ENCODE results near the gene ABCC2.

ABCC2 gene

GRCh38 chr10:99760321-99760720 is 22.1 kb upstream of the ABCC2 start:
- DNase-seq (ENCODE audit: low read depth): no peak
- in situ Hi-C loops (cut with HindIII; ENCODE audit: low sequenced_read_pairs): no loop called here
- no peak for TF ChIP-seq CTCF (IDR thresholded peaks at IDR 0.05; ENCODE audit: low read depth, low read length, missing control alignments)
- H3K4me3 ChIP-seq (ENCODE audit: low read depth, low read length): no peak overlapping the region

GRCh38 chr10:99761365-99761764 is 21.1 kb upstream of the ABCC2 start:
- H3K4me3 ChIP-seq (ENCODE audit: low read depth, low read length): no peak overlapping the region
- DNase-seq (ENCODE audit: low read depth): no peak
- no peak for TF ChIP-seq CTCF (IDR thresholded peaks at IDR 0.05; ENCODE audit: low read depth, low read length, missing control alignments)
- in situ Hi-C loops (cut with HindIII; ENCODE audit: low sequenced_read_pairs): no loop called here

- H3K4me3 ChIP-seq (ENCODE audit: low read depth, low read length): no peak overlapping the region
- TF ChIP-seq CTCF (IDR thresholded peaks at IDR 0.05; ENCODE audit: low read depth, low read length, missing control alignments): no peak
- in situ Hi-C loops (cut with HindIII; ENCODE audit: low sequenced_read_pairs): no loop called here
- DNase-seq (ENCODE audit: low read depth): no peak
These were observed 16.7 kb upstream of the ABCC2 start for GRCh38 chr10:99765672-99766301.

GRCh38 chr10:99766302-99766681 is 16.1 kb upstream of the ABCC2 start:
- in situ Hi-C loops (cut with HindIII; ENCODE audit: low sequenced_read_pairs): no loop called here
- TF ChIP-seq CTCF (IDR thresholded peaks at IDR 0.05; ENCODE audit: low read depth, low read length, missing control alignments): no peak
- no peak for DNase-seq (ENCODE audit: low read depth)
- H3K4me3 ChIP-seq (ENCODE audit: low read depth, low read length): no peak overlapping the region

GRCh38 chr10:99767901-99768300 is 14.5 kb upstream of the ABCC2 start:
- TF ChIP-seq CTCF (IDR thresholded peaks at IDR 0.05; ENCODE audit: low read depth, low read length, missing control alignments): no peak
- DNase-seq (ENCODE audit: low read depth): no peak
- no peak overlapping the region for H3K4me3 ChIP-seq (ENCODE audit: low read depth, low read length)
- in situ Hi-C loops (cut with HindIII; ENCODE audit: low sequenced_read_pairs): no loop called here

GRCh38 chr10:99768556-99768955 is 13.9 kb upstream of the ABCC2 start:
- in situ Hi-C loops (cut with HindIII; ENCODE audit: low sequenced_read_pairs): no loop called here
- no peak for DNase-seq (ENCODE audit: low read depth)
- H3K4me3 ChIP-seq (ENCODE audit: low read depth, low read length): no peak overlapping the region
- no peak for TF ChIP-seq CTCF (IDR thresholded peaks at IDR 0.05; ENCODE audit: low read depth, low read length, missing control alignments)
